Stimulated activated naive CD4-positive, alpha-beta T cell treated with Interleukin-2 at 50 U/mL for 16 hours (primary cell): ENCODE results near the gene GSTM5.
"Not testable (repeated sequence)": the region's sequence is repeated elsewhere in the genome, so short reads cannot be mapped to it uniquely, and the experiment has no call there.

Source experiments
- DNase-seq: peaks from one replicate; lab custom pipeline; 2025; lab: John Stamatoyannopoulos, UW

The GSTM5 gene

DNA sequence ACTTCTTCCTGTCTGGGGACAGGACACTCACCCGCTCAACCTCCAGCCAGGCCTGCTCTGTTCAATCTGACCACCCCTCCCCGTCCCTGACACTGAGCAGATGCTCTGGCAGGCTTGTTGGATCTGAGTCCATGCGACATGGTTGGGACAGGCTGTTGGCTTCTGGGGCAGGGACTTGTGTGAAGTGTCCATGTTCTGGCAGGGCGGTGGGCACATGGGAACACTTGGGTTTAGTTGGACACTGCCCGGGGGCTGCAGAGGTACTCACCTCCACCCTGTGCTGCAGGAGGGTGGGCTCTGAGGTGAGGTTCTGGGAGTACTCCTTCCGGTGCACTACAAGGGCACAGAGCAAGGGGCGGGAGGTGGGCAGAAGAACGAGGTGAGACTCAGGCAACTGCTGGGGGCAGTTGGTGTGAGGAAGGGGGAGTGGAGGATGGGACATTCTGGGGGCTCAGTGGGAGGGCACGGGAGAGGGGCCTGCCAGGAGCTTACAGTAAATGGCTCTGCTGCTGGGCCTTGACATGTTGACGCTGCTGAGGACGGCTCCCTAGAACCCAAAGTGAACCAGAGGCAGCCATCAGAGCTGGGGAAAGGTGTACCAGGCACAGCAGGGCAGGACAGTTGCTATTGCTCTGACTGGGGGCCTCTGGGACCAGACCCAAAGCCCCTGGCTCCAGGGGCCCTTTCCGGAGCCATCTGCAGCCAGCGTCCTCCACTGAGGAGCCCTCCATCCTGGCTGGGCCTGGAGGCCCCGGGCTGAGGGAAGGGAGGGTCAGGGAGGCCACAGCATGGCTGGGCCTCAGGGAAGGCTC lies 49.4 kb downstream of the GSTM5 start:
- no peak for DNase-seq

DNA sequence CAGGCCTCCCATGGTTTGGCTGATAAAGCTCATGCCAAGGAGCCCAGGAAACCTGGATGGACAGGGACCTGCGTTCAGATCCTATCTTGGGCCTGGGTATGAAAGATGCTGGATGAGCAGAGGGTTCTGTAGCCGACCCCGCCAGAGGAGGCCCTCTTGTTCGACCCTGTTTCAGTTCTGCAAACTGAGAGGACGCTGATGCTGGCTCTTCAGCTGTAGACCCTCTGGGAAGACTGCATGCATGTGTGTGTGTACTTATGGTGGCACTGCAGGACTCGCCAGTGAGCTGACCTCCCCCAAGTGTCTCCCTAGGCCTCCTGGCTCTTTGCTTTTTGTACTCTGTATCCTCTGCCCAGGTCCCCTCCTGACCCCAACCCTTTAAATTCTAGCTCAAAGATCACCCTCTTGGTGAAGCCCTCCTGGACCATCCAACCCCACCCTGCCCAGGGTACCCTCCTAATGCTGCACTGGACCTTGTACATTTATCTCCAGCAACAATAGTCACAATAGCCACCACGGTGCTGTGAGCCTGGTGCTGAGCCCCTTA lies 50.1 kb downstream of the GSTM5 start:
- DNase-seq = no peak

DNA sequence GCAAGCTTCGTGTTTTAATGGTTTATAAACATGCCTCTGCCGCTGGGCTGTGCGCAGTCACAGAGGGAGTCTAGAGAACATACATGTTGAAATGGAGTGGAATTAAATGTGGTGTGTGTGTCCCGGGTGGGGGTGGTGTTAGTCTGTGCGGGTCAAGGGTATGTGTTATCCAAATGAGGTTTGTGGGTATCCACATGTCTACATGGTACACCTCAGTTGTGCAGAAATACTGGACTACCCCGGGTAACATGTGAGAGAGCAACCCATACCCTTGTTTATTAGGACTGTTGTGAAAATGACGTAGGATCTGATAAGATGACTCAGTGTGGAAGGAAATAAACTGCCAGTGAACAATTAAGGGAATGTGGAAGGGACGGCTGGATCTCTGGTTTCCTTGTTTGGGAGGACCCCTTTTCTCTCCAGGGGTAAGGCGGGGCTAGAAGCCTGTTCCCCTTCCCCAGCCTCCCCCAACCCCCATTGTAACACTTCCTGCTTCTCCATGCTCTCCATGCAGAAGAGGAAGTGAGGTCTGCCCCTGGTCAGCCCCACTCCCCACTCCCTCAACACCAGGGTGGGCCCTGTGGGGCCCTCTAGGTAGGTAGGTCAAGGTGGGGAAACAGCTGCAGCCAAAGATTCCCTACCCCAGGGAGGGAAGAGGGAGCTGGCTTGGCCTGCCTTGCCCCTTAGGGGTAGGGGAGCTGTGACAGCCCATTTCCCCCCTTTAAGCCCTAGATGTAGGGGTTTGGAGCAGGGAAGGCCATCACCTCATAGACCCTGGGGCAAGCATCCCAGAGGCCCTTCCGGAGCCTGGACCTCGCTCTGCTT lies 51.0 kb downstream of the GSTM5 start:
- DNase-seq = no peak

GRCh38 chr1:109763646-109764415 lies 51.8 kb downstream of the GSTM5 start, which contains the start of gene EPS8L3:
EPS8L3 (minus strand) TSS chr1:109763923; CDS start chr1:109761749, 2,174 bp downstream.
- no peak for DNase-seq

DNA sequence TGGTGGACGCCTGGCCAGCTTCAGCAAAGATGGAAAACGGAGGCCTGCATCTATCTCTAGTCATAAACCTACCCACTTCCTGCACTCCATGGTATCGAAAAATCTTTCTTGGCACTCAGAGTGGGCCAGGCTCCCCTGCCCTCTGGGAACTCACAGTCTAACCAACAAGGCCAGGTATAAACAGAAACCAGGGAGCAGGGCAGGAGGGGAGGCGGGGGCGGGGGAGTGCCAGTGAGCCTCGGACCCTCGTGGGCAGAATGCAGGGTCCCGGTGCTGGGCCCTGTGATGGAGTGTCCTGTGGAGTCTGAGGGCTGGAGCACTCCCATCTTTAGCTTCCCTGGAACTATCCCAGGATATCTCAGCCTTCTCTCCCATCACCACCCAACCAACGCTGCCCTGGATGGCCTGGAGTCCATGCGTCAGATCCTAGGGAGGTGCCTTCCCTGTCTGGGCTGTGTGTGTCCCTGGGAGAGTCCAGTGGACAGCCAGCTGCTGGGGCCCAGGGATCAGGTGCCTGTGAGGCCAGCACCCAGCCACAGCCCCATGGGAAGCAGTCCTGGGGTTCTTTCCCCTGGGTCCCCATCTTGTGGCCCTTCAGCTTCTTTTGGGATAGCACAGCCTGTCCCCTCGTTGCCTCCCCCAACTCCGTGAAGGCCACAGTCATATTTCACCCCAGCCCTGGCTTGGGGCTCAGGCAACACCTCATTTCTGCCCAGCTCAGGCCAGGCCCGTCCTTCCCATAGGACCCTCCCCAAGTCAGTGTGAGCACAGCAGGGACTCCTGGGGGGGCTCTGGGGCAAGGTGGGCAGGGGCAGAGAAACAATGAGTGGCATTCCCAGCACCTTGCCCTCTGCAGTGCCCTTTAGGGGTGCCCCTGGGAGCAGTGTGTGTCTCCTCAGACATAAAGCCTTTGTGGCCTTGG lies 52.8 kb downstream of the GSTM5 start:
- DNase-seq = no peak

DNA sequence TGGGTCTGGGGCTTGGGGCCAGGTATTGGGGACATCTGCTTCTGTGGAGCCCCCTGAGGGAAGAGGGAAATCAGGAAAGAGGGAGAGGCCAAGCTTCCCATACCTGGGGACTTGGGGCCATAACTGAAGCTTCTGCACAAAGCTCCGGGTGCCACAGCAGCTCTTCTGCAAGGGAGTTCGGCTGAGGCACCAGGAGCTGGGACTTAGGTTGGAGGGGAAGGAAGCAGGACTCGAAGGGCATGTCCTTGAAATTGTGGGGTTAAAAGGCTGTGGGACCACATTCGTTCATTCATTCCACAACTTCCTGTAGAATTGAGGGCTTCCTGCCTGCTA lies 53.4 kb downstream of the GSTM5 start:
- no peak for DNase-seq

DNA sequence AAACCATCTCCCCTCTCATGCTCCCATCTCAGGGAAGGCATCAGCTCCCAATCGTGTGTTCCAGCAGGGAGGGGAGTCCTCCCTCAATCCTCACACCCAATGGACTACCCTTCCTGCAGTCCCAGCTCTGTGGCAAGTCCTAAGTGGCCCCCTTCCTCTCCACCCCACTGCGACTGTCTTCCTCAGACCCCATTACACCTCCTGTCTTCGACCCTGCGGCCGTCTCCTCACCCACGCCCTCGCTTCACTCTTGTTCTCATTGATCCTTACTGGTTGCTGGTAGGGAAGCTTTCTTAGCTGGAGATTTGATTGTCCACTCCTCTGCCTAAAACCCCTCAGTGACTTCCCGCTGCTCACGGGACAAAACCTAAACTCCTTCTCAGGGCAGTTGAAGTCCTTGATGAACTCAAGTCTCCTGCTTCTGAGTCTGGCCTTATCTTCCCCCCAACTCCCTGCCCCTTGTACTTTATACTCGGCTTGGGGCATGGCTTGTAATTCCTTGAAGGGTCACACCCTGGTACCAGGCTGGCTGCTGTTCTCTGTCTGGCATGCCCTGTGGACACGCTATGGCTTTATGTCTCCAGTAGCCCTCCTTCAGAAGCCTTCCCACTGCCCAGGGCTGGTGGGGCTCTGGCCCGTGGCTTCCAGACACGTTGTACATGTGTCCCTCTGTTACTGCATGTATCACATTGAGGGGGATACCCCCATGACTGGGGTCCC lies 54.0 kb downstream of the GSTM5 start:
- DNase-seq = no peak

DNA sequence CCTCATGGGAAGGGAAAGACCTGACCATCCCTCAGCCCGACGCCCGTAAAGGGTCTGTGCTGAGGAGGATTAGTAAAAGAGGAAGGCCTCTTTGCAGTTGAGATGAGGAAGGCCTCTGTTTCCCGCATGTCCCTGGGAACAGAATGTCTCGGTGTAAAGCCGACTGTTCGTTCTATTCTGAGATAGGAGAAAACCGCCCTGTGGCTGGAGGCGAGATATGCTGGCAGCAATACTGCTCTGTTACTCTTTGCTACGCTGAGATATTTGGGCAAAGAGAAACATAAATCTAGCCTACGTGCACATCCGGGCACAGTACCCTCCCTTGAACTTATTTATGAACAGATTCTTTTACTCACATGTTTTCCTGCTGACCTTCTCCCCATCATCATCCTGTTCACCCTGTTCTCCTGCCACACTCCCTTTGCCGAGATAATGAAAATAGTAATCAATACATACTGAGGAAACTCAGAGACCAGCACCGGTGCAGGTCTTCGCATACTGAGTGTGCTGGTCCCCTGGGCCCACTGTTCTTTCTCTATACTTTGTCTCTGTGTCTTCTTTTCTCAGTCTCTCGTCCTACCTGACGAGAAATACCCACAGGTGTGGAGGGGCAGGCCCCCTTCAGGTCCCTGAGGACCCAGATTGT lies 55.1 kb downstream of the GSTM5 start:
- not testable (repeated sequence) for DNase-seq
